Colonic mucosa (tissue), 4 donors: ENCODE data around the gene TNFAIP8L3. TPM values are rescaled to one million over a fixed set of nuclear protein-coding genes. Genes with fewer than 3 reads are reported as not detected.

Experiments
- DNase-seq: peaks from one replicate; pipeline ENCODE4 v3.0.0-alpha.2; 2020
- H3K27ac ChIP-seq: fragments of 200-600 bp; one replicate; pipeline ENCODE4 v1.8.0; 2021
- H3K27me3 ChIP-seq: fragments of 200-600 bp; one replicate; pipeline ENCODE4 v1.8.0; 2021
- H3K36me3 ChIP-seq: fragments of 200-600 bp; one replicate; pipeline ENCODE4 v1.8.0; 2021
- H3K4me1 ChIP-seq: fragments of 200-600 bp; one replicate; pipeline ENCODE4 v1.8.0; 2021; ENCODE audit warnings: mild to moderate bottlenecking
- H3K4me3 ChIP-seq: fragments of 200-600 bp; one replicate; pipeline ENCODE4 v1.8.0; 2021
- H3K9ac ChIP-seq, 2 donors: one replicate each; pipeline ENCODE4 v1.7.0; 2013; ENCODE audit warnings: control low read depth in 2 of 2, low read depth in 2 of 2, low read length in 2 of 2
- H3K9me3 ChIP-seq: fragments of 200-600 bp; one replicate; pipeline ENCODE4 v1.8.0; 2021
- intact Hi-C: fragments of 100-400 bp; cut with DNase I; formaldehyde crosslinking; loops from one replicate; pipeline ENCODE4 v1.14.1; 2022
- total RNA-seq, 2 donors: library from RNA; stranded (reverse); fragmentation: NEBNext Ultra II Directional in 1 of 2; extraction: Animal tissue kit (Norgen Biotek cat#: 25700) in 1 of 2; gene quantifications; one replicate each; pipeline ENCODE4 v1.2.1, GENCODE V29; 2021
- TF ChIP-seq, protein P1 (sequence below): fragments of 200-600 bp; IDR thresholded peaks from one replicate; pipeline ENCODE4 v1.8.0; 2022; ENCODE audit warnings: antibody characterized with exemption, mild to moderate bottlenecking
- donor health status: healthy.
- donor health status: DM: no; HTN: no; CAD: no.
- donor health status: DM: no; HTN: no; CAD: no.

The TNFAIP8L3 gene
- total RNA-seq, 2 donors from 2014 or later: 5.3 to 7.3 TPM

- intact Hi-C loops: no loop called here
- DNase-seq: no peak
- no peaks in the 10 kb centered on the region for H3K9me3 ChIP-seq
- no peak overlapping the region for H3K9ac ChIP-seq
- H3K27me3 ChIP-seq: peaks cover 10% of the 10 kb centered on the region
- no peaks in the 10 kb centered on the region for H3K36me3 ChIP-seq
- no peak overlapping the region for H3K4me3 ChIP-seq
- no peaks in the 10 kb centered on the region for H3K4me1 ChIP-seq
- no peak overlapping the region for H3K27ac ChIP-seq
- TF ChIP-seq, protein P1, sequence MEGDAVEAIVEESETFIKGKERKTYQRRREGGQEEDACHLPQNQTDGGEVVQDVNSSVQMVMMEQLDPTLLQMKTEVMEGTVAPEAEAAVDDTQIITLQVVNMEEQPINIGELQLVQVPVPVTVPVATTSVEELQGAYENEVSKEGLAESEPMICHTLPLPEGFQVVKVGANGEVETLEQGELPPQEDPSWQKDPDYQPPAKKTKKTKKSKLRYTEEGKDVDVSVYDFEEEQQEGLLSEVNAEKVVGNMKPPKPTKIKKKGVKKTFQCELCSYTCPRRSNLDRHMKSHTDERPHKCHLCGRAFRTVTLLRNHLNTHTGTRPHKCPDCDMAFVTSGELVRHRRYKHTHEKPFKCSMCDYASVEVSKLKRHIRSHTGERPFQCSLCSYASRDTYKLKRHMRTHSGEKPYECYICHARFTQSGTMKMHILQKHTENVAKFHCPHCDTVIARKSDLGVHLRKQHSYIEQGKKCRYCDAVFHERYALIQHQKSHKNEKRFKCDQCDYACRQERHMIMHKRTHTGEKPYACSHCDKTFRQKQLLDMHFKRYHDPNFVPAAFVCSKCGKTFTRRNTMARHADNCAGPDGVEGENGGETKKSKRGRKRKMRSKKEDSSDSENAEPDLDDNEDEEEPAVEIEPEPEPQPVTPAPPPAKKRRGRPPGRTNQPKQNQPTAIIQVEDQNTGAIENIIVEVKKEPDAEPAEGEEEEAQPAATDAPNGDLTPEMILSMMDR: no peak
These were observed 5.7 kb downstream of the TNFAIP8L3 start for GRCh38 chr15:51089041-51089440.

- H3K9me3 ChIP-seq: no peaks in the 10 kb centered on the region
- DNase-seq: no peak
- H3K4me1 ChIP-seq: no peaks in the 10 kb centered on the region
- H3K36me3 ChIP-seq: no peaks in the 10 kb centered on the region
- intact Hi-C loops: no loop called here
- no peak overlapping the region for H3K27ac ChIP-seq
- H3K9ac ChIP-seq: no peak overlapping the region
- H3K27me3 ChIP-seq: peaks cover 5% of the 10 kb centered on the region
- H3K4me3 ChIP-seq: no peak overlapping the region
- TF ChIP-seq, protein P1: no peak
These were observed 6.1 kb downstream of the TNFAIP8L3 start for GRCh38 chr15:51088585-51088984.

- no peaks in the 10 kb centered on the region for H3K4me1 ChIP-seq
- H3K36me3 ChIP-seq: no peaks in the 10 kb centered on the region
- intact Hi-C loops: no loop called here
- H3K9me3 ChIP-seq: no peaks in the 10 kb centered on the region
- H3K9ac ChIP-seq: no peak overlapping the region
- H3K4me3 ChIP-seq: no peak overlapping the region
- TF ChIP-seq, protein P1: no peak
- no peaks in the 10 kb centered on the region for H3K27me3 ChIP-seq
- H3K27ac ChIP-seq: no peak overlapping the region
- no peak for DNase-seq
These were observed 7.2 kb downstream of the TNFAIP8L3 start for GRCh38 chr15:51087513-51087912.

DNA sequence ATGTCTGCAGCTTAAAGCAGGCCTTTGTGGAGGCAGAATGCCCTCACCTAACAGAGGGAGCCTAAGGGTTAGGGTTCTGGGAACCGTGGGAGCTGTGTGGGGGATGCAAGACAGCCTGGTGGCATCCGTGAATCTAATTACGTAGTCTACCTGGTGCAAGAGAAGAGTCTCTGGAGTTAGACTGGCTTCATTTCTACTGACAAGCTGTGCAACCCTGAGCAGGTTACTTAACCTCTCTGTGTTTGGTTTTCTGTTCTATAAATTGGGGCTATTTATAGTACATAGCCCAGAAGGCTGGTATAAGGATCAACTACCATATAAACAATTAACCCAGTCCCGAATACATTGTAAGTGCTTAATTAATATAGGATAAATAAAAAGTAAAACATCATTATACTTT is 8.3 kb downstream of the TNFAIP8L3 start:
- no peaks in the 10 kb centered on the region for H3K4me1 ChIP-seq
- H3K27me3 ChIP-seq: no peaks in the 10 kb centered on the region
- TF ChIP-seq, protein P1: no peak
- DNase-seq: no peak
- no peak overlapping the region for H3K27ac ChIP-seq
- H3K9me3 ChIP-seq: no peaks in the 10 kb centered on the region
- H3K9ac ChIP-seq: no peak overlapping the region
- no peaks in the 10 kb centered on the region for H3K36me3 ChIP-seq
- intact Hi-C loops: no loop called here
- no peak overlapping the region for H3K4me3 ChIP-seq

DNA sequence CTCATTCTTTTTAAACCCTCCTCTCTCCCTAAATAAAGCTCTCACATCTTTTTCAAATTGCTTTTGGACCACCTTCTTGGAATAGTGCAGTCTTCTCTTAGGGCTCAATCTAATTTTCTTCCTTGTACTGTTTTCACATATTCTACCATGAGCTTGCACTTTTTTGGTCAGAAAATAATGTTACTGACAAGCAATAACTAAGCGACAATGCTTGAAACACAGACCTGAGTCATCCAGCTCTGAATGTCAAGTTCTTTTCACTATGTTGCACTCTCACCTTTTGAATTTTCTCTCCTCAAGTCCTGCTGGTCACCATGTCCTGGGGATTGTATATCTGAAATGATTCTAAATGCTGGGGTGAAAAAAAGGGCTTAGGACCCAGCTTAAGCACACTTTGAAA is 8.9 kb downstream of the TNFAIP8L3 start:
- Histone ChIP-seq H3K4me1 (no peaks in the 10 kb centered on the region), H3K9me3 (no peaks in the 10 kb centered on the region), H3K36me3 (no peaks in the 10 kb centered on the region), H3K27ac (no peak overlapping the region), H3K4me3 (no peak overlapping the region), H3K9ac (no peak overlapping the region), H3K27me3 (no peaks in the 10 kb centered on the region)
- intact Hi-C loops: no loop called here
- TF ChIP-seq, protein P1: no peak
- no peak for DNase-seq
